Uterus (tissue), 2 donors: Measurements from ENCODE around the gene BLTP3A.

ENCODE experiments used
- POLR2A ChIP-seq, 2 donors: fragments of 450-650 bp; IDR thresholded peaks; one replicate each; pipeline ENCODE4 v1.6.1; 2016; ENCODE audit warnings: antibody characterized with exemption in 2 of 2, mild to moderate bottlenecking in 1 of 2, moderate library complexity in 1 of 2
- TF ChIP-seq, protein P1 (sequence below), 4 experiments: fragments of 200-600 bp in 2 of 4; fragments of 450-650 bp in 2 of 4; sonication (generic) in 2 of 4; IDR thresholded peaks; one replicate each; pipeline ENCODE4 v1.5.1; 2016 to 2019; ENCODE audit warnings: antibody characterized with exemption in 4 of 4, mild to moderate bottlenecking in 2 of 4, moderate library complexity in 1 of 4

DNA sequence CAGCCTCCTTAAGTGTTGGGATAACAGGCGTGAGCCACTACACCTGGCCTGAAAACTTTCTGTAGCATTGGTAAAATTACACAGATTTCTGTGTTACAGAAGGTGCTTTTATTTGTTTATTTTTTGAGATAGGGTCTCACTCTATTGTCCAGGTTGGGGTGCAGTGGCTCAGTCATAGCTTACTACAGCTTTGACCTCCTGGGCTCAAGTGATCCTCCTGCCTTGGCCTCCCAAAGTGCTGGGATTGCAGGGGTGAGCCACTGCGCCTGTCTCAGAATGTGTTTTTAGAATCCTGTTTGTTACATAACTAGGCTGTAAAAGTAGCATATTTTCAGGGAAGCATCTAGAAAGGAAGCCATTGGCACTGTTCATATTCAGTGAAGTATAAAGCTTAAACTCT is 16.9 kb upstream of the BLTP3A start:
- TF ChIP-seq, protein P1, sequence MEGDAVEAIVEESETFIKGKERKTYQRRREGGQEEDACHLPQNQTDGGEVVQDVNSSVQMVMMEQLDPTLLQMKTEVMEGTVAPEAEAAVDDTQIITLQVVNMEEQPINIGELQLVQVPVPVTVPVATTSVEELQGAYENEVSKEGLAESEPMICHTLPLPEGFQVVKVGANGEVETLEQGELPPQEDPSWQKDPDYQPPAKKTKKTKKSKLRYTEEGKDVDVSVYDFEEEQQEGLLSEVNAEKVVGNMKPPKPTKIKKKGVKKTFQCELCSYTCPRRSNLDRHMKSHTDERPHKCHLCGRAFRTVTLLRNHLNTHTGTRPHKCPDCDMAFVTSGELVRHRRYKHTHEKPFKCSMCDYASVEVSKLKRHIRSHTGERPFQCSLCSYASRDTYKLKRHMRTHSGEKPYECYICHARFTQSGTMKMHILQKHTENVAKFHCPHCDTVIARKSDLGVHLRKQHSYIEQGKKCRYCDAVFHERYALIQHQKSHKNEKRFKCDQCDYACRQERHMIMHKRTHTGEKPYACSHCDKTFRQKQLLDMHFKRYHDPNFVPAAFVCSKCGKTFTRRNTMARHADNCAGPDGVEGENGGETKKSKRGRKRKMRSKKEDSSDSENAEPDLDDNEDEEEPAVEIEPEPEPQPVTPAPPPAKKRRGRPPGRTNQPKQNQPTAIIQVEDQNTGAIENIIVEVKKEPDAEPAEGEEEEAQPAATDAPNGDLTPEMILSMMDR (IDR thresholded peaks at IDR 0.05) = no peak
- no peak for TF ChIP-seq POLR2A (IDR thresholded peaks at IDR 0.05)
